Ecto neural progenitor cell (in vitro differentiated cells): ENCODE measurements around the gene CADM3.

Experiments used
- DNase-seq: peaks from one replicate; pipeline ENCODE4 v3.0.0-alpha.2; 2018; ENCODE audit warnings: low spot score

CADM3 gene

GRCh38 chr1:159171254-159171687 lies at the start of gene CADM3:
Gene CADM3 (plus strand): TSS chr1:159171615. CDS start chr1:159171766, 151 bp downstream.
- DNase-seq: peak; percentile 83

GRCh38 chr1:159122005-159122621 lies 49.3 kb upstream of the CADM3 start:
- DNase-seq: no peak

- DNase-seq: no peak
These were observed 47.8 kb upstream of the CADM3 start for GRCh38 chr1:159123587-159123986.

GRCh38 chr1:159132271-159132881 lies 39.0 kb upstream of the CADM3 start:
- DNase-seq: peak; percentile 59

GRCh38 chr1:159140474-159140873 lies 30.9 kb upstream of the CADM3 start:
- DNase-seq: no peak

- DNase-seq: peak; percentile 78
These were observed 29.6 kb upstream of the CADM3 start for GRCh38 chr1:159141584-159142390.

GRCh38 chr1:159142391-159142663 lies 29.1 kb upstream of the CADM3 start:
- DNase-seq: no peak

- DNase-seq: no peak
These were observed 28.5 kb upstream of the CADM3 start for GRCh38 chr1:159142726-159143510.

GRCh38 chr1:159144571-159144970 lies 26.8 kb upstream of the CADM3 start:
- DNase-seq: no peak

GRCh38 chr1:159146980-159147379 lies 24.4 kb upstream of the CADM3 start:
- DNase-seq: no peak

- DNase-seq: no peak
These were observed 19.4 kb upstream of the CADM3 start for GRCh38 chr1:159152031-159152430.

GRCh38 chr1:159161001-159161718 lies 10.3 kb upstream of the CADM3 start:
- peak; percentile 85 for DNase-seq

GRCh38 chr1:159161719-159162026 lies 9.7 kb upstream of the CADM3 start:
- no peak for DNase-seq

- no peak for DNase-seq
These were observed 8.7 kb upstream of the CADM3 start for GRCh38 chr1:159162516-159163265.

GRCh38 chr1:159163614-159164228 lies 7.7 kb upstream of the CADM3 start:
- no peak for DNase-seq

- DNase-seq: no peak
These were observed 3.4 kb upstream of the CADM3 start for GRCh38 chr1:159168043-159168442.

- no peak for DNase-seq
These were observed 776 bp upstream of the CADM3 start for GRCh38 chr1:159170639-159171038.

- DNase-seq: no peak
These were observed 480 bp downstream of the CADM3 start for GRCh38 chr1:159171688-159172501.

GRCh38 chr1:159172614-159173291 lies 1.3 kb downstream of the CADM3 start:
- peak; percentile 59 for DNase-seq
